ENCODE measurements around the gene KLHDC8B.
A peak's percentile ranks its signal among the peaks of the same experiment; 100 is the strongest.

The KLHDC8B gene

GRCh38 chr3:49171119-49171774 lies at the start of gene KLHDC8B:
TSS of gene KLHDC8B (plus strand) at chr3:49171598. CDS start at chr3:49172770, 1,172 bp downstream.
- no peak for DNase-seq

GRCh38 chr3:49122022-49122421 lies 49.4 kb upstream of the KLHDC8B start:
- no peak for DNase-seq

- DNase-seq = no peak
These were observed 48.9 kb upstream of the KLHDC8B start for GRCh38 chr3:49122451-49122850.

GRCh38 chr3:49122886-49123545 lies 48.4 kb upstream of the KLHDC8B start:
- no peak for DNase-seq

GRCh38 chr3:49123687-49124086 lies 47.7 kb upstream of the KLHDC8B start:
- no peak for DNase-seq

GRCh38 chr3:49124203-49124602 lies 47.2 kb upstream of the KLHDC8B start:
- no peak for DNase-seq

- DNase-seq = no peak
These were observed 46.3 kb upstream of the KLHDC8B start for GRCh38 chr3:49124991-49125670.

- DNase-seq = no peak
These were observed 40.4 kb upstream of the KLHDC8B start for GRCh38 chr3:49131040-49131439.

- no peak for DNase-seq
These were observed 39.8 kb upstream of the KLHDC8B start for GRCh38 chr3:49131576-49131975.

GRCh38 chr3:49132073-49132436 lies 39.3 kb upstream of the KLHDC8B start:
- no peak for DNase-seq

GRCh38 chr3:49132437-49133225 lies 38.8 kb upstream of the KLHDC8B start, which contains the start of gene LAMB2:
TSS of gene LAMB2 (minus strand) at chr3:49133050. CDS start at chr3:49132867, 183 bp downstream.
- DNase-seq = no peak

GRCh38 chr3:49133226-49133951 lies 38.0 kb upstream of the KLHDC8B start:
- peak; percentile 20 for DNase-seq

GRCh38 chr3:49134471-49135265 lies 36.7 kb upstream of the KLHDC8B start:
- no peak for DNase-seq

- DNase-seq = no peak
These were observed 35.9 kb upstream of the KLHDC8B start for GRCh38 chr3:49135499-49135898.

GRCh38 chr3:49140080-49140479 lies 31.3 kb upstream of the KLHDC8B start:
- no peak for DNase-seq

GRCh38 chr3:49148159-49148558 lies 23.2 kb upstream of the KLHDC8B start:
- DNase-seq = no peak

GRCh38 chr3:49151610-49152009 lies 19.8 kb upstream of the KLHDC8B start:
- DNase-seq = no peak

- no peak for DNase-seq
These were observed 18.0 kb upstream of the KLHDC8B start for GRCh38 chr3:49153349-49153912.

- DNase-seq = no peak
These were observed 14.1 kb upstream of the KLHDC8B start for GRCh38 chr3:49157289-49157688.

- no peak for DNase-seq
These were observed 13.2 kb upstream of the KLHDC8B start for GRCh38 chr3:49158103-49158709.

GRCh38 chr3:49158792-49159191 lies 12.6 kb upstream of the KLHDC8B start:
- DNase-seq = no peak

All from NCI-H2107 (cell line).